WTC11 (cell line): ENCODE results near the gene SH2D3C. TPM values are rescaled to one million over a fixed set of nuclear protein-coding genes. Genes with fewer than 3 reads are reported as not detected.

Experiments used
- ATF1 ChIP-seq: sonication (generic); formaldehyde crosslinking; IDR thresholded peaks from 2 replicates; pipeline ENCODE4 v1.8.1; 2023; ENCODE audit warnings: mild to moderate bottlenecking, moderate library complexity, missing genetic modification reagents
- EMX1 ChIP-seq: fragments of 250-450 bp; sonication (Bioruptor Pico); IDR thresholded peaks from 2 replicates; pipeline ENCODE4 v1.8.0; 2021; ENCODE audit warnings: mild to moderate bottlenecking
- ESRRA ChIP-seq: sonication (generic); formaldehyde crosslinking; IDR thresholded peaks from 2 replicates; pipeline ENCODE4 v1.8.1; 2022; ENCODE audit warnings: mild to moderate bottlenecking, missing genetic modification reagents, borderline replicate concordance
- FOXJ3 ChIP-seq: sonication (generic); formaldehyde crosslinking; IDR thresholded peaks from 2 replicates; pipeline ENCODE4 v1.9.0; 2021; ENCODE audit warnings: missing genetic modification reagents, mild to moderate bottlenecking, borderline replicate concordance
- FOXK1 ChIP-seq: sonication (generic); formaldehyde crosslinking; IDR thresholded peaks from 2 replicates; pipeline ENCODE4 v1.8.0; 2022; ENCODE audit warnings: mild to moderate bottlenecking, moderate library complexity, missing genetic modification reagents
- FOXP1 ChIP-seq: sonication (generic); formaldehyde crosslinking; IDR thresholded peaks from 2 replicates; pipeline ENCODE4 v1.8.0; 2022; ENCODE audit warnings: missing genetic modification reagents, mild to moderate bottlenecking, moderate library complexity, borderline replicate concordance
- IRF1 ChIP-seq: sonication (generic); formaldehyde crosslinking; IDR thresholded peaks from 2 replicates; pipeline ENCODE4 v1.8.0; 2023; ENCODE audit warnings: missing genetic modification reagents
- IRF2 ChIP-seq: sonication (generic); formaldehyde crosslinking; IDR thresholded peaks from 2 replicates; pipeline ENCODE4 v1.8.0; 2022; ENCODE audit warnings: low read depth, missing genetic modification reagents, borderline replicate concordance
- MAX ChIP-seq: sonication (generic); formaldehyde crosslinking; IDR thresholded peaks from 2 replicates; pipeline ENCODE4 v1.8.0; 2022; ENCODE audit warnings: mild to moderate bottlenecking, missing genetic modification reagents
- MLX ChIP-seq: sonication (generic); formaldehyde crosslinking; IDR thresholded peaks from 2 replicates; pipeline ENCODE4 v1.8.1; 2023; ENCODE audit warnings: mild to moderate bottlenecking, missing genetic modification reagents, moderate library complexity
- NFYB ChIP-seq: sonication (generic); formaldehyde crosslinking; conservative IDR thresholded peaks from 2 replicates; pipeline ENCODE4 v1.8.0; 2022; ENCODE audit warnings: low read depth, missing genetic modification reagents
- NR2C2 ChIP-seq: sonication (generic); formaldehyde crosslinking; IDR thresholded peaks from 2 replicates; pipeline ENCODE4 v1.8.0; 2022; ENCODE audit warnings: mild to moderate bottlenecking, missing genetic modification reagents
- SOX15 ChIP-seq: fragments of 250-450 bp; sonication (Bioruptor Pico); IDR thresholded peaks from 2 replicates; pipeline ENCODE4 v1.9.0; 2021; ENCODE audit warnings: mild to moderate bottlenecking
- TCF7 ChIP-seq: sonication (generic); formaldehyde crosslinking; IDR thresholded peaks from 2 replicates; pipeline ENCODE4 v1.8.0; 2022; ENCODE audit warnings: mild to moderate bottlenecking, low read depth, missing genetic modification reagents, moderate library complexity
- ZNF121 ChIP-seq: sonication (generic); formaldehyde crosslinking; IDR thresholded peaks from 2 replicates; pipeline ENCODE4 v1.8.0; 2023; ENCODE audit warnings: missing genetic modification reagents
- ZNF232 ChIP-seq: sonication (generic); formaldehyde crosslinking; IDR thresholded peaks from 2 replicates; pipeline ENCODE4 v1.8.0; 2022; ENCODE audit warnings: mild to moderate bottlenecking, missing genetic modification reagents
- ZNF423 ChIP-seq: fragments of 250-450 bp; sonication (Bioruptor Pico); IDR thresholded peaks from 2 replicates; pipeline ENCODE4 v2.1.2; 2022; ENCODE audit warnings: mild to moderate bottlenecking, moderate library complexity
- total RNA-seq: library from RNA; stranded (reverse); gene quantifications from 3 replicates; pipeline ENCODE4 v1.2.3, GENCODE V29; 2021
- TF ChIP-seq, protein P1 (sequence below): sonication (generic); formaldehyde crosslinking; conservative IDR thresholded peaks from 2 replicates; pipeline ENCODE4 v1.8.1; 2023; ENCODE audit warnings: mild to moderate bottlenecking, low read depth, missing genetic modification reagents, moderate library complexity
- TF ChIP-seq, protein P2 (sequence below): sonication (generic); formaldehyde crosslinking; IDR thresholded peaks from 2 replicates; pipeline ENCODE4 v1.8.1; 2023; ENCODE audit warnings: mild to moderate bottlenecking, missing genetic modification reagents
- TF ChIP-seq, protein P3 (sequence below): fragments of 250-450 bp; sonication (Bioruptor Pico); IDR thresholded peaks from 2 replicates; pipeline ENCODE4 v1.9.0; 2021; ENCODE audit warnings: mild to moderate bottlenecking
- TF ChIP-seq, protein P4 (sequence below): sonication (generic); formaldehyde crosslinking; IDR thresholded peaks from 2 replicates; pipeline ENCODE4 v1.8.1; 2022; ENCODE audit warnings: mild to moderate bottlenecking, missing genetic modification reagents, moderate library complexity, borderline replicate concordance
- TF ChIP-seq, protein P5 (sequence below): sonication (generic); formaldehyde crosslinking; IDR thresholded peaks from 2 replicates; pipeline ENCODE4 v1.8.1; 2022; ENCODE audit warnings: mild to moderate bottlenecking, moderate library complexity, missing genetic modification reagents

The SH2D3C gene
- total RNA-seq, 1 experiment from 2014 or later, result 5.4 TPM

GRCh38 chr9:127770905-127771569 is 7.4 kb downstream of the SH2D3C start (continued):
- peak; percentile 60; the same call in 1 of the 2 replicates for TF ChIP-seq MAX (CRISPR knock-in tag)
- TF ChIP-seq, protein P1, sequence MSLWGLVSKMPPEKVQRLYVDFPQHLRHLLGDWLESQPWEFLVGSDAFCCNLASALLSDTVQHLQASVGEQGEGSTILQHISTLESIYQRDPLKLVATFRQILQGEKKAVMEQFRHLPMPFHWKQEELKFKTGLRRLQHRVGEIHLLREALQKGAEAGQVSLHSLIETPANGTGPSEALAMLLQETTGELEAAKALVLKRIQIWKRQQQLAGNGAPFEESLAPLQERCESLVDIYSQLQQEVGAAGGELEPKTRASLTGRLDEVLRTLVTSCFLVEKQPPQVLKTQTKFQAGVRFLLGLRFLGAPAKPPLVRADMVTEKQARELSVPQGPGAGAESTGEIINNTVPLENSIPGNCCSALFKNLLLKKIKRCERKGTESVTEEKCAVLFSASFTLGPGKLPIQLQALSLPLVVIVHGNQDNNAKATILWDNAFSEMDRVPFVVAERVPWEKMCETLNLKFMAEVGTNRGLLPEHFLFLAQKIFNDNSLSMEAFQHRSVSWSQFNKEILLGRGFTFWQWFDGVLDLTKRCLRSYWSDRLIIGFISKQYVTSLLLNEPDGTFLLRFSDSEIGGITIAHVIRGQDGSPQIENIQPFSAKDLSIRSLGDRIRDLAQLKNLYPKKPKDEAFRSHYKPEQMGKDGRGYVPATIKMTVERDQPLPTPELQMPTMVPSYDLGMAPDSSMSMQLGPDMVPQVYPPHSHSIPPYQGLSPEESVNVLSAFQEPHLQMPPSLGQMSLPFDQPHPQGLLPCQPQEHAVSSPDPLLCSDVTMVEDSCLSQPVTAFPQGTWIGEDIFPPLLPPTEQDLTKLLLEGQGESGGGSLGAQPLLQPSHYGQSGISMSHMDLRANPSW (CRISPR knock-in tag), result no peak
- TF ChIP-seq ESRRA (CRISPR knock-in tag), result no peak
- no peak for TF ChIP-seq IRF1
- no peak for TF ChIP-seq FOXJ3 (CRISPR knock-in tag)
- TF ChIP-seq EMX1 (CRISPR knock-in tag), result no peak
- no peak for TF ChIP-seq MLX
- no peak for TF ChIP-seq ZNF232 (CRISPR knock-in tag)
- TF ChIP-seq ZNF423, result no peak
- TF ChIP-seq SOX15 (CRISPR knock-in tag), result no peak
- TF ChIP-seq NFYB, result no peak
- TF ChIP-seq, protein P2, sequence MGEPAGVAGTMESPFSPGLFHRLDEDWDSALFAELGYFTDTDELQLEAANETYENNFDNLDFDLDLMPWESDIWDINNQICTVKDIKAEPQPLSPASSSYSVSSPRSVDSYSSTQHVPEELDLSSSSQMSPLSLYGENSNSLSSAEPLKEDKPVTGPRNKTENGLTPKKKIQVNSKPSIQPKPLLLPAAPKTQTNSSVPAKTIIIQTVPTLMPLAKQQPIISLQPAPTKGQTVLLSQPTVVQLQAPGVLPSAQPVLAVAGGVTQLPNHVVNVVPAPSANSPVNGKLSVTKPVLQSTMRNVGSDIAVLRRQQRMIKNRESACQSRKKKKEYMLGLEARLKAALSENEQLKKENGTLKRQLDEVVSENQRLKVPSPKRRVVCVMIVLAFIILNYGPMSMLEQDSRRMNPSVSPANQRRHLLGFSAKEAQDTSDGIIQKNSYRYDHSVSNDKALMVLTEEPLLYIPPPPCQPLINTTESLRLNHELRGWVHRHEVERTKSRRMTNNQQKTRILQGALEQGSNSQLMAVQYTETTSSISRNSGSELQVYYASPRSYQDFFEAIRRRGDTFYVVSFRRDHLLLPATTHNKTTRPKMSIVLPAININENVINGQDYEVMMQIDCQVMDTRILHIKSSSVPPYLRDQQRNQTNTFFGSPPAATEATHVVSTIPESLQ (CRISPR knock-in tag), result no peak
- no peak for TF ChIP-seq IRF2 (CRISPR knock-in tag)
- TF ChIP-seq FOXK1 (CRISPR knock-in tag), result peak; percentile 22; the same call in 1 of the 2 replicates
- TF ChIP-seq ZNF121 (CRISPR knock-in tag), result no peak
- TF ChIP-seq ATF1 (CRISPR knock-in tag), result no peak
- no peak for TF ChIP-seq NR2C2 (CRISPR knock-in tag)
- no peak for TF ChIP-seq FOXP1 (CRISPR knock-in tag)
- TF ChIP-seq, protein P3, sequence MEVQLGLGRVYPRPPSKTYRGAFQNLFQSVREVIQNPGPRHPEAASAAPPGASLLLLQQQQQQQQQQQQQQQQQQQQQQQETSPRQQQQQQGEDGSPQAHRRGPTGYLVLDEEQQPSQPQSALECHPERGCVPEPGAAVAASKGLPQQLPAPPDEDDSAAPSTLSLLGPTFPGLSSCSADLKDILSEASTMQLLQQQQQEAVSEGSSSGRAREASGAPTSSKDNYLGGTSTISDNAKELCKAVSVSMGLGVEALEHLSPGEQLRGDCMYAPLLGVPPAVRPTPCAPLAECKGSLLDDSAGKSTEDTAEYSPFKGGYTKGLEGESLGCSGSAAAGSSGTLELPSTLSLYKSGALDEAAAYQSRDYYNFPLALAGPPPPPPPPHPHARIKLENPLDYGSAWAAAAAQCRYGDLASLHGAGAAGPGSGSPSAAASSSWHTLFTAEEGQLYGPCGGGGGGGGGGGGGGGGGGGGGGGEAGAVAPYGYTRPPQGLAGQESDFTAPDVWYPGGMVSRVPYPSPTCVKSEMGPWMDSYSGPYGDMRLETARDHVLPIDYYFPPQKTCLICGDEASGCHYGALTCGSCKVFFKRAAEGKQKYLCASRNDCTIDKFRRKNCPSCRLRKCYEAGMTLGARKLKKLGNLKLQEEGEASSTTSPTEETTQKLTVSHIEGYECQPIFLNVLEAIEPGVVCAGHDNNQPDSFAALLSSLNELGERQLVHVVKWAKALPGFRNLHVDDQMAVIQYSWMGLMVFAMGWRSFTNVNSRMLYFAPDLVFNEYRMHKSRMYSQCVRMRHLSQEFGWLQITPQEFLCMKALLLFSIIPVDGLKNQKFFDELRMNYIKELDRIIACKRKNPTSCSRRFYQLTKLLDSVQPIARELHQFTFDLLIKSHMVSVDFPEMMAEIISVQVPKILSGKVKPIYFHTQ (CRISPR knock-in tag), result no peak
- TF ChIP-seq, protein P4, sequence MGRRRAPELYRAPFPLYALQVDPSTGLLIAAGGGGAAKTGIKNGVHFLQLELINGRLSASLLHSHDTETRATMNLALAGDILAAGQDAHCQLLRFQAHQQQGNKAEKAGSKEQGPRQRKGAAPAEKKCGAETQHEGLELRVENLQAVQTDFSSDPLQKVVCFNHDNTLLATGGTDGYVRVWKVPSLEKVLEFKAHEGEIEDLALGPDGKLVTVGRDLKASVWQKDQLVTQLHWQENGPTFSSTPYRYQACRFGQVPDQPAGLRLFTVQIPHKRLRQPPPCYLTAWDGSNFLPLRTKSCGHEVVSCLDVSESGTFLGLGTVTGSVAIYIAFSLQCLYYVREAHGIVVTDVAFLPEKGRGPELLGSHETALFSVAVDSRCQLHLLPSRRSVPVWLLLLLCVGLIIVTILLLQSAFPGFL (CRISPR knock-in tag), result no peak
- TF ChIP-seq, protein P5, sequence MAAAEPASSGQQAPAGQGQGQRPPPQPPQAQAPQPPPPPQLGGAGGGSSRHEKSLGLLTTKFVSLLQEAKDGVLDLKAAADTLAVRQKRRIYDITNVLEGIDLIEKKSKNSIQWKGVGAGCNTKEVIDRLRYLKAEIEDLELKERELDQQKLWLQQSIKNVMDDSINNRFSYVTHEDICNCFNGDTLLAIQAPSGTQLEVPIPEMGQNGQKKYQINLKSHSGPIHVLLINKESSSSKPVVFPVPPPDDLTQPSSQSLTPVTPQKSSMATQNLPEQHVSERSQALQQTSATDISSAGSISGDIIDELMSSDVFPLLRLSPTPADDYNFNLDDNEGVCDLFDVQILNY (CRISPR knock-in tag), result no peak
- TF ChIP-seq TCF7 (CRISPR knock-in tag), result no peak
